NB4 (cell line): Measurements from ENCODE around the gene TNRC18.

Source experiments
- DNase-seq: peaks from one replicate; pipeline ENCODE4 v3.0.0; 2010; ENCODE audit warnings: low read depth
- H3K4me3 ChIP-seq: one replicate; pipeline ENCODE4 v1.5.1; 2011; ENCODE audit warnings: mild to moderate bottlenecking, low read depth, low read length, moderate library complexity
- MYC ChIP-seq: IDR thresholded peaks from 2 replicates; pipeline ENCODE4 v1.6.1; 2011; ENCODE audit warnings: low read depth, low read length
- POLR2A ChIP-seq: IDR thresholded peaks from 2 replicates; pipeline ENCODE4 v1.6.1; 2011; ENCODE audit warnings: mild to moderate bottlenecking; ENCODE audit not compliant: insufficient read length; ENCODE audit errors: extremely low read depth
- TF ChIP-seq, protein P1 (sequence below): IDR thresholded peaks from 2 replicates; pipeline ENCODE4 v1.6.1; 2011; ENCODE audit warnings: low read depth, low read length
- TF ChIP-seq, protein P2 (sequence below): IDR thresholded peaks from one replicate; pipeline ENCODE4 v1.5.1; 2012; ENCODE audit warnings: low read depth, low read length

The TNRC18 gene

DNA sequence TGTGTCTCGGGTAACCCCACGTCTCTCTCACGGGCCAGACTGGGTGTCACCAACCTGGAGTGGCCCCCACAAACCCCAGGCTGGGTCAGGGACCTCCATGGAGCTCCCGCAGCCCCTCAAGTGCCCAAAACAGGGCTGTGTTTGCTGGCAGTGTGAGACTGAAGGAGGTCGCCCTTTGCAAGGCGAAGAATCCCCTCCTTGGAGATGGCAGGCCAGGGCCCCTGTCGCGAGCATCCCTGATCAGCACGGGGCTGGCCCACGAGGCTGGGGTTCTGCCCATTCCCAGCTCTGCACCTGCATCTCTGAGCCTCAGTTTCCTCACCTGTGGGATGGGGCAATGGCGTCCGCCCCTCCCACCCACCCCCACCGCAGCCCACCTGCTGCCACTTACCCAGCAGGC lies 78.5 kb downstream of the TNRC18 start:
- TF ChIP-seq MYC (no peak), POLR2A (no peak)
- TF ChIP-seq, protein P1, sequence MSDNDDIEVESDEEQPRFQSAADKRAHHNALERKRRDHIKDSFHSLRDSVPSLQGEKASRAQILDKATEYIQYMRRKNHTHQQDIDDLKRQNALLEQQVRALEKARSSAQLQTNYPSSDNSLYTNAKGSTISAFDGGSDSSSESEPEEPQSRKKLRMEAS: no peak
- TF ChIP-seq, protein P2, sequence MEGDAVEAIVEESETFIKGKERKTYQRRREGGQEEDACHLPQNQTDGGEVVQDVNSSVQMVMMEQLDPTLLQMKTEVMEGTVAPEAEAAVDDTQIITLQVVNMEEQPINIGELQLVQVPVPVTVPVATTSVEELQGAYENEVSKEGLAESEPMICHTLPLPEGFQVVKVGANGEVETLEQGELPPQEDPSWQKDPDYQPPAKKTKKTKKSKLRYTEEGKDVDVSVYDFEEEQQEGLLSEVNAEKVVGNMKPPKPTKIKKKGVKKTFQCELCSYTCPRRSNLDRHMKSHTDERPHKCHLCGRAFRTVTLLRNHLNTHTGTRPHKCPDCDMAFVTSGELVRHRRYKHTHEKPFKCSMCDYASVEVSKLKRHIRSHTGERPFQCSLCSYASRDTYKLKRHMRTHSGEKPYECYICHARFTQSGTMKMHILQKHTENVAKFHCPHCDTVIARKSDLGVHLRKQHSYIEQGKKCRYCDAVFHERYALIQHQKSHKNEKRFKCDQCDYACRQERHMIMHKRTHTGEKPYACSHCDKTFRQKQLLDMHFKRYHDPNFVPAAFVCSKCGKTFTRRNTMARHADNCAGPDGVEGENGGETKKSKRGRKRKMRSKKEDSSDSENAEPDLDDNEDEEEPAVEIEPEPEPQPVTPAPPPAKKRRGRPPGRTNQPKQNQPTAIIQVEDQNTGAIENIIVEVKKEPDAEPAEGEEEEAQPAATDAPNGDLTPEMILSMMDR: no peak
- DNase-seq: no peak
- H3K4me3 ChIP-seq: no peak overlapping the region

DNA sequence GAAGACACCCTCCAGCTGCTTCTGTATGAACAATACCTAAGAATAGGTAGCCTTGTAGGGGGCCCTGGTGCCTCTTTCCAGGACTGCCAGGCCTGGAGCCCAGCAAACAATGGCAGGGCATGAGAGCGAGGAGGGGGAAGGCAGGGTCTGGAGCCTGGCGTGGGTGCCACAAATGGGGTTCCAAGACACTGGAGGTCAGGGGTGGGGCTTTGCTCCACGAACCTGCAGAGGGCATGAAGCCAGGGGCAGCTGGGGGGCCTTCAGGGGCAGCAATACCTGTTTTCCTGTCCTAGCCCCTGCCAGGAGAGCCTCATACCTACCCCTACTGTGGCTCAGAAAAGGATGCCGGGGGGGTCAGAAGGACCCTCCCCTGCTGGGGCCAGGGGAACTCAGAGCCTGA lies 79.3 kb downstream of the TNRC18 start:
- H3K4me3 ChIP-seq: no peak overlapping the region
- no peak for DNase-seq
- TF ChIP-seq POLR2A: no peak
- TF ChIP-seq, protein P2: no peak
- TF ChIP-seq, protein P1: no peak
- TF ChIP-seq MYC: no peak

DNA sequence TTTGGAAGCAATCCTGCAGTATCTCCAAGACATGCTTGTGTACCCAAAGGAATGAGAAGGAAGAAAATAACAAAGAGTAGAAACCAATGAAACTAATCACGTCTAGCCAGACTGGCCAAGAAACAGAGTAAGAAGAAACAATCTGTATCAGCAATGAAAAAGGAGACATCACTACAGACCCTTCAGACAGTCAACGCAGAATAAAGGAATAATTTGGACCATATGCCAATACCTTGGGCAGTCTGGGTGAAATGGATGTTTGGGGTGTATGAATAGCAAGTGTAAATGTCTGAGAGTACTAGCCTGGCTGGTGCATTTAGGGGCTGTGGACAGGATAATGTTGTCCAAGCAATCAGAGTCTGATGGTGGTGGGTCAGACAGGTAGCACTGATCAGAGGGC lies 79.8 kb downstream of the TNRC18 start:
- TF ChIP-seq MYC: no peak
- TF ChIP-seq, protein P2: no peak
- TF ChIP-seq, protein P1: no peak
- no peak for TF ChIP-seq POLR2A
- H3K4me3 ChIP-seq: no peak overlapping the region
- DNase-seq: no peak

DNA sequence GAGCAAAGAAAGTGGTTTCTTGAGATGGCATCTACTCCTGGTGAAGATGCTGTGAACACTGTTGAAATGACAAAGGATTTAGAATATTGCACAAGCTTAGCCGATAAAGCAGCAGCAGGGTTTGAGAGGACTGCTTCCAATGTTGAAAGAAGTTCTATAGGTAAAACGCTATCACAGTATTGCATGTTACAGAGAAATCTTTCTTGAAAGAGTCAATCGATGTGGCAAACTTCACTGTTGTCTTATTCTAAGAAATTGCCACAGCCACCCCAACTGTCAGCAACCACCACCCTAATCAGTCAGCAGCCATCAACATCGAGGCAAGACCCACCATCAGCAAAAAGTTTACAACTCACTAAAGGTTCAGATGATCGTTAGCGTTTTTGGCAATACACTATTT lies 81.0 kb downstream of the TNRC18 start:
- TF ChIP-seq, protein P1: no peak
- TF ChIP-seq, protein P2: no peak
- TF ChIP-seq MYC (no peak), POLR2A (no peak)
- H3K4me3 ChIP-seq: no peak overlapping the region
- DNase-seq: no peak

DNA sequence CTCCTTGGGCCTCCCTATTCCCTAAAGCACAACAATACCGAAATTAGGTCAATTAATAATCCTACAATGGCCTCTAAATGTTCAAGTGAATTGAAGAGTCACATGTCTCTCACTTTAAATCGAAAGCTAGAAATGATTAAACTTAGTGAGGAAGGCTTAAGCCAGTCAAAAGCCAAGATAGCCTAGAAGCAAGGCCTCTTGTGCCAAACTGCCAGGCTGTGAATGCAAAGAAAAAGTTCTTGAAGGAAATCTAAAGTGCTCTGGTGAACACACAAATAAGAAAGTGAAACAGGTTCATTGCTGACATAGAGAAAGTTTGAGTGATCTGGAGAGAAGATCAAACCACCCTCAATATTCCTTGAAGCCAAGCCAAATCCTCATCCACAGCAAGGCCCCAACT lies 83.7 kb downstream of the TNRC18 start:
- TF ChIP-seq, protein P1: no peak
- no peak for TF ChIP-seq MYC
- TF ChIP-seq, protein P2: no peak
- no peak for TF ChIP-seq POLR2A
- no peak for DNase-seq
- H3K4me3 ChIP-seq: no peak overlapping the region

DNA sequence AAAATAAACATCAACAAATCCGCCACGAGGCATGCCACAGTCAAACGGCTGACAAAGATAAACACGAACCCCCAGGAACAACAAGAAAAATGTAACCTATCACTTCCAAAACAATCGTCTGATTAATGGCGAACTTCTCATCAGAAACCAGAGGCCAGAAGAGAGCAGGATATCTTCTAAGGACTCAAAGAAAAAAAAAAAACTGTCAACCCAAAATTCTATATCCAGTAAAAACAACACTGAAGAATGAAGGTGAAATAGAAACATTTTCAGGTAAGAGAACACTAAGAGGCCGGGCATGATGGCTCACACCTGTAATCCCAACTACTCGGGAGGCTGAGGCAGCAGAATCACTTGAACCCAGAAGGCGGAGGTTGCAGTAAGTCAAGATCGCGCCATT lies 86.6 kb downstream of the TNRC18 start:
- TF ChIP-seq MYC (no peak), POLR2A (no peak)
- TF ChIP-seq, protein P1: no peak
- TF ChIP-seq, protein P2: no peak
- H3K4me3 ChIP-seq: no peak overlapping the region
- DNase-seq: no peak
